Neural progenitor cell (in vitro differentiated cells): Measurements from ENCODE around the gene SLC28A3. TPM values are rescaled to one million over a fixed set of nuclear protein-coding genes. Genes with fewer than 3 reads are reported as not detected.
"Not testable (repeated sequence)": the region's sequence is repeated elsewhere in the genome, so short reads cannot be mapped to it uniquely, and the experiment has no call there.

Experiments
- DNase-seq: peaks from one replicate; pipeline ENCODE4 v3.0.0-alpha.2; 2016; ENCODE audit warnings: low spot score
- H2AFZ ChIP-seq: fragments of 200-600 bp; sonication (generic); replicated peaks from 2 replicates; pipeline ENCODE4 v1.6.1; 2016; ENCODE audit warnings: antibody characterized with exemption
- H3F3A ChIP-seq: fragments of 200-600 bp; sonication (generic); 2 replicates; pipeline ENCODE4 v1.6.1; 2016; ENCODE audit warnings: antibody characterized with exemption, low read depth
- H3K27ac ChIP-seq: fragments of 200-600 bp; sonication (generic); 2 replicates; pipeline ENCODE4 v1.5.1; 2016; ENCODE audit warnings: mild to moderate bottlenecking
- H3K27me3 ChIP-seq: fragments of 200-600 bp; sonication (generic); 2 replicates; pipeline ENCODE4 v1.6.1; 2016; ENCODE audit warnings: mild to moderate bottlenecking, moderate library complexity
- H3K36me3 ChIP-seq: fragments of 200-600 bp; sonication (generic); 2 replicates; pipeline ENCODE4 v1.5.1; 2016
- H3K4me1 ChIP-seq: fragments of 200-600 bp; sonication (generic); 2 replicates; pipeline ENCODE4 v1.6.1; 2016; ENCODE audit warnings: mixed run types
- H3K4me2 ChIP-seq: fragments of 200-600 bp; sonication (generic); 2 replicates; pipeline ENCODE4 v1.6.1; 2016
- H3K4me3 ChIP-seq: fragments of 200-600 bp; sonication (generic); 2 replicates; pipeline ENCODE4 v1.5.1; 2016
- H3K79me2 ChIP-seq: fragments of 200-600 bp; sonication (generic); 2 replicates; pipeline ENCODE4 v1.6.1; 2016; ENCODE audit warnings: low read depth
- H3K9ac ChIP-seq: fragments of 200-600 bp; sonication (generic); 2 replicates; pipeline ENCODE4 v1.6.1; 2016
- H3K9me3 ChIP-seq: fragments of 200-600 bp; sonication (generic); 2 replicates; pipeline ENCODE4 v1.5.1; 2016; ENCODE audit warnings: low read depth
- H4K20me1 ChIP-seq: fragments of 200-600 bp; sonication (generic); 2 replicates; pipeline ENCODE4 v1.6.1; 2016; ENCODE audit warnings: low read depth
- H3K27ac Mint-ChIP-seq: 3 replicates; pipeline ENCODE4 v1.8.0; 2021; ENCODE audit warnings: mixed read lengths
- H3K27me3 Mint-ChIP-seq: 2 replicates; pipeline ENCODE4 v1.8.0; 2022; ENCODE audit warnings: low read depth, mild to moderate bottlenecking, inconsistent platforms, moderate library complexity, mixed read lengths; ENCODE audit not compliant: insufficient read depth
- H3K36me3 Mint-ChIP-seq: 3 replicates; pipeline ENCODE4 v1.8.0; 2021; ENCODE audit warnings: mixed read lengths
- H3K4me1 Mint-ChIP-seq: 3 replicates; pipeline ENCODE4 v1.8.0; 2021; ENCODE audit warnings: mixed read lengths
- H3K4me3 Mint-ChIP-seq: 3 replicates; pipeline ENCODE4 v1.8.0; 2021; ENCODE audit warnings: mild to moderate bottlenecking, moderate library complexity, mixed read lengths
- H3K9me3 Mint-ChIP-seq: 3 replicates; pipeline ENCODE4 v1.8.0; 2020; ENCODE audit warnings: mixed read lengths
- EZH2 ChIP-seq: fragments of 200-600 bp; sonication (generic); IDR thresholded peaks from 2 replicates; pipeline ENCODE4 v1.6.1; 2017; ENCODE audit warnings: antibody characterized with exemption, mild to moderate bottlenecking, moderate library complexity
- EZH2phosphoT487 ChIP-seq: fragments of 200-600 bp; sonication (generic); IDR thresholded peaks from 2 replicates; pipeline ENCODE4 v1.6.1; 2017; ENCODE audit warnings: antibody characterized with exemption
- total RNA-seq: library from RNA; depleted of rRNA; stranded (reverse); fragments of >200 nt; gene quantifications from 2 replicates; pipeline ENCODE4 v1.2.3, GENCODE V29; 2015; ENCODE audit warnings: low replicate concordance
- TF ChIP-seq, protein P1 (sequence below): fragments of 200-600 bp; sonication (generic); IDR thresholded peaks from 2 replicates; pipeline ENCODE4 v1.5.1; 2017; ENCODE audit warnings: antibody characterized with exemption, mild to moderate bottlenecking

SLC28A3 gene
- 0.06 TPM in 1 of 2 replicates, not detected in the other for total RNA-seq

DNA sequence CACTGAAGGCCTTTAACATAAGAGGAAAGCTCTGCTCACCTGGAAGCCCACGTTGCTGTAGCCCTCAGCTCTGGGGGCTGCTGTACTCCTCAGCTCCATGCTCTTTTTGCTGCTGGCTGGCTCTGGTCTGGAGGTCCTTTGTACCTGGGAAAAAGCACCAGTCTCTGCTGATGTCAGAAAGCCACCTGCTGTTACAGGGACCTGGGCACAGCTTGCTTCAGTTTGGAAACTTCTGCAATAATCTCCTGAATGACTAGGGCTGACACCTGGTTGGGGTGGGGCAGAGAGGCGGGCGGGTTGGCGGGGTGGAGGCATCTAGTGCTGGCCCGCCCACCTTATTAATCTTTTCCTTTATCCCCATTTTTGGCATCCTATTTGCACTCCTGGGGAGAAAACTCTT lies at the start of gene SLC28A3:
SLC28A3 (minus strand) TSS at position 224 of the 400 bp plus-strand sequence; CDS start at position 99, 125 bp downstream.
- no peak within 1 kb of the TSS for H3K27ac ChIP-seq
- H3K4me1 Mint-ChIP-seq = peaks cover 12% of the 10 kb centered on the region
- peaks cover 9% of the 10 kb centered on the region for H3K4me1 ChIP-seq
- no peak within 1 kb of the TSS for H3K27ac Mint-ChIP-seq
- no peak within 1 kb of the TSS for H3K4me3 ChIP-seq
- no peaks in the 10 kb centered on the region for H3K79me2 ChIP-seq
- H3F3A ChIP-seq = no peaks in the 10 kb centered on the region
- no peak within 1 kb of the TSS for H2AFZ ChIP-seq
- H3K36me3 ChIP-seq = no peaks in the 10 kb centered on the region
- no peak for TF ChIP-seq EZH2phosphoT487
- TF ChIP-seq, protein P1, sequence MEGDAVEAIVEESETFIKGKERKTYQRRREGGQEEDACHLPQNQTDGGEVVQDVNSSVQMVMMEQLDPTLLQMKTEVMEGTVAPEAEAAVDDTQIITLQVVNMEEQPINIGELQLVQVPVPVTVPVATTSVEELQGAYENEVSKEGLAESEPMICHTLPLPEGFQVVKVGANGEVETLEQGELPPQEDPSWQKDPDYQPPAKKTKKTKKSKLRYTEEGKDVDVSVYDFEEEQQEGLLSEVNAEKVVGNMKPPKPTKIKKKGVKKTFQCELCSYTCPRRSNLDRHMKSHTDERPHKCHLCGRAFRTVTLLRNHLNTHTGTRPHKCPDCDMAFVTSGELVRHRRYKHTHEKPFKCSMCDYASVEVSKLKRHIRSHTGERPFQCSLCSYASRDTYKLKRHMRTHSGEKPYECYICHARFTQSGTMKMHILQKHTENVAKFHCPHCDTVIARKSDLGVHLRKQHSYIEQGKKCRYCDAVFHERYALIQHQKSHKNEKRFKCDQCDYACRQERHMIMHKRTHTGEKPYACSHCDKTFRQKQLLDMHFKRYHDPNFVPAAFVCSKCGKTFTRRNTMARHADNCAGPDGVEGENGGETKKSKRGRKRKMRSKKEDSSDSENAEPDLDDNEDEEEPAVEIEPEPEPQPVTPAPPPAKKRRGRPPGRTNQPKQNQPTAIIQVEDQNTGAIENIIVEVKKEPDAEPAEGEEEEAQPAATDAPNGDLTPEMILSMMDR = no peak
- no peak for TF ChIP-seq EZH2
- peak within 1 kb of the TSS; percentile 41 for H3K4me2 ChIP-seq
- no peaks in the 10 kb centered on the region for H3K9me3 ChIP-seq
- H3K27me3 Mint-ChIP-seq = no peaks in the 10 kb centered on the region
- H3K27me3 ChIP-seq = no peaks in the 10 kb centered on the region
- peak; percentile 11 for DNase-seq
- H3K9ac ChIP-seq = no peak within 1 kb of the TSS
- no peak within 1 kb of the TSS for H3K4me3 Mint-ChIP-seq
- no peaks in the 10 kb centered on the region for H3K9me3 Mint-ChIP-seq
- H3K36me3 Mint-ChIP-seq = no peaks in the 10 kb centered on the region
- no peaks in the 10 kb centered on the region for H4K20me1 ChIP-seq

DNA sequence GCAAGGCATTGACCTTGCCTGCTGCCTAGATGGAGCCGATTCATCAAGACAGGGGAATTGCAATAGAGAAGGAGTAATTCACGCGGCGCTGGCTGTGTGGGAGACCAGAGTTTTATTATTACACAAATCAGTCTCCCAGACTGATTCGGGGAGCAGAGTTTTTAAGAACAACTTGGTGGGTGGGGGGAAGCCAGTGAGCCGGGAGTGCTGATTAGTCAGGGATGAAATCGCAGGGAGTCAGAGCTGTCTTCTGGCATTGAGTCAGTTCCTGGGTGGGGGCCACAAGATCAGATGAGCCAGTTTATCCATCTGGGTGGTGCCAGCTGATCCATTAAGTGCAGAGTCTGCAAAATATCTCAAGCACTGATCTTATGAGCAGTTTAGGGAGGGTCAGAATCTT lies 49.7 kb upstream of the SLC28A3 start:
- not testable (repeated sequence) for H3K4me2 ChIP-seq, H3K79me2 ChIP-seq, H3K4me3 ChIP-seq, H3K4me1 ChIP-seq, H3K4me1 Mint-ChIP-seq, H3K9me3 Mint-ChIP-seq, H3K9ac ChIP-seq, H3K27me3 ChIP-seq, H3K27ac Mint-ChIP-seq, H3K27me3 Mint-ChIP-seq, H3F3A ChIP-seq, DNase-seq, H3K36me3 Mint-ChIP-seq, H3K27ac ChIP-seq, H3K36me3 ChIP-seq, H3K4me3 Mint-ChIP-seq, H2AFZ ChIP-seq, H4K20me1 ChIP-seq, H3K9me3 ChIP-seq

DNA sequence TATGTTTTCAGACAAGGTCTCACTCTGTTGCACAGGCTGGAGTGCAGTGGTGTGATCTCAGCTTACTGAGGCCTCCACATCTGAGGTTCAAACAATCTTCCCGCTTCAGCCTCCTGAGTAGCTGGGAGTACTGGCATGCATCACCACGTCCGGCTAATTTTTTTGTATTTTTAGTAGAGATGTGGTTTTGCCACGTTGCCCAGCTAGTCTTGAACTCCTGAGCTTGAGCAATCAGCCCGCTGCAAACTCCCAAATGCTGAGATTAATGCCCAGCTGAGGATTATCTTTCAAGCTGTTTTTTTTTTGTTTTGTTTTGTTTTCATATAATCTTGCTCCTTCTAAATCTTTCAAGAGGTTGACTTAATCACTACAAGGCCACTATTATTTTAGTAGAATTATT lies 47.3 kb upstream of the SLC28A3 start:
- Histone ChIP-seq H3K27ac (no peak overlapping the region), H3K4me2 (no peak overlapping the region), H3K36me3 (no peaks in the 10 kb centered on the region), H2AFZ (no peak overlapping the region), H4K20me1 (no peaks in the 10 kb centered on the region), H3K4me3 (no peak overlapping the region), H3K9me3 (no peaks in the 10 kb centered on the region), H3K27me3 (no peaks in the 10 kb centered on the region), H3F3A (no peaks in the 10 kb centered on the region), H3K4me1 (peaks cover 5% of the 10 kb centered on the region), H3K9ac (no peak overlapping the region), H3K79me2 (no peaks in the 10 kb centered on the region)
- Mint-ChIP-seq H3K4me1 (peaks cover 4% of the 10 kb centered on the region), H3K36me3 (no peaks in the 10 kb centered on the region), H3K27me3 (peaks cover 3% of the 10 kb centered on the region), H3K4me3 (no peak overlapping the region), H3K9me3 (no peaks in the 10 kb centered on the region), H3K27ac (no peak overlapping the region)
- no peak for DNase-seq
- TF ChIP-seq, protein P1 = no peak
- TF ChIP-seq EZH2 = no peak
- no peak for TF ChIP-seq EZH2phosphoT487

- H3K4me3 ChIP-seq = no peak overlapping the region
- Mint-ChIP-seq H3K27ac (no peak overlapping the region), H3K4me3 (no peak overlapping the region), H3K27me3 (peaks cover 2% of the 10 kb centered on the region), H3K4me1 (peaks cover 4% of the 10 kb centered on the region), H3K9me3 (no peaks in the 10 kb centered on the region), H3K36me3 (no peaks in the 10 kb centered on the region)
- no peak overlapping the region for H3K4me2 ChIP-seq
- H3K4me1 ChIP-seq = peaks cover 5% of the 10 kb centered on the region
- TF ChIP-seq, protein P1 = no peak
- TF ChIP-seq EZH2phosphoT487 (no peak), EZH2 (no peak)
- H3K36me3 ChIP-seq = no peaks in the 10 kb centered on the region
- no peaks in the 10 kb centered on the region for H3K27me3 ChIP-seq
- no peaks in the 10 kb centered on the region for H3K9me3 ChIP-seq
- no peaks in the 10 kb centered on the region for H4K20me1 ChIP-seq
- H3K9ac ChIP-seq = no peak overlapping the region
- no peaks in the 10 kb centered on the region for H3K79me2 ChIP-seq
- H3F3A ChIP-seq = no peaks in the 10 kb centered on the region
- H2AFZ ChIP-seq = peak overlapping the region; percentile 22
- H3K27ac ChIP-seq = no peak overlapping the region
- no peak for DNase-seq
Measured at GRCh38 chr9:84386753-84387152, 46.2 kb upstream of the SLC28A3 start.
